HepG2 (cell line): ENCODE data around the gene RBP4. TPM values are rescaled to one million over a fixed set of nuclear protein-coding genes. Genes with fewer than 3 reads are reported as not detected.

Experiments used
- ATAC-seq: fragments of 200-7000 bp; cut with Tn5 transposase; 3 replicates; pipeline ENCODE4 v1.9.1; 2020; ENCODE audit warnings: mild to moderate bottlenecking, moderate library complexity
- BruUV-seq: library from RNA; stranded (reverse); fragments of 400-500 nt; replicated peaks from 2 replicates; lab custom pipeline; 2021; lab: Mats Ljungman, UMichigan
- CTCF ChIA-PET: fragments of 300-600 bp; formaldehyde crosslinking; extraction: SDS; loops from one replicate; lab custom pipeline; 2021; ENCODE audit warnings: low total read pairs, inconsistent platforms, low intra/inter-chr PET ratio; lab: Yijun Ruan, JAX
- POLR2A ChIA-PET: fragments of 350-600 bp; sonication (Branson Sonifier 250); formaldehyde crosslinking; loops from one replicate; lab custom pipeline; 2020; ENCODE audit warnings: antibody characterized with exemption, inconsistent platforms; lab: Yijun Ruan, JAX
- DNase-seq: peaks from one replicate; pipeline ENCODE4 v3.0.0-alpha.2; 2015; ENCODE audit warnings: low spot score
- FAIRE-seq: peaks from 3 replicates; lab custom pipeline; 2011; peaks lifted over from hg19 to GRCh38; lab: Jason Lieb, UNC
- H2AFZ ChIP-seq: one replicate; pipeline ENCODE4 v1.6.1; 2011; ENCODE audit warnings: low read length, inconsistent platforms
- H3K27ac ChIP-seq: fragments of 300-600 bp; 3 replicates; pipeline ENCODE4 v1.8.0; 2011; ENCODE audit warnings: mixed run types, mild to moderate bottlenecking, mixed read lengths, low read length, inconsistent platforms; ENCODE audit not compliant: insufficient read depth; ENCODE audit errors: extremely low read length
- H3K27me3 ChIP-seq, 2 experiments: fragments of 200-600 bp in 1 of 2; 2 replicates in 1 of 2; 3 replicates in 1 of 2; pipeline versions ENCODE4 v1.6.0 to v1.8.0; 2011; ENCODE audit warnings: low read length in 2 of 2, mild to moderate bottlenecking in 2 of 2, moderate library complexity in 2 of 2, inconsistent platforms in 1 of 2; ENCODE audit not compliant: insufficient read depth in 2 of 2, control insufficient read depth in 1 of 2
- H3K36me3 ChIP-seq, 2 experiments: fragments of 200-600 bp in 1 of 2; replicated peaks in 1 of 2; 2 replicates in 1 of 2; 3 replicates in 1 of 2; pipeline versions ENCODE4 v1.5.1 to v1.8.0; 2011; ENCODE audit warnings: low read length in 2 of 2, inconsistent platforms in 1 of 2; ENCODE audit not compliant: insufficient read depth in 2 of 2, control insufficient read depth in 1 of 2
- H3K4me1 ChIP-seq: 2 replicates; pipeline ENCODE4 v1.5.1; 2012; ENCODE audit warnings: low read length, inconsistent platforms; ENCODE audit not compliant: insufficient read depth
- H3K4me2 ChIP-seq: 2 replicates; pipeline ENCODE4 v1.6.0; 2011; ENCODE audit warnings: low read depth, low read length, inconsistent platforms
- H3K4me3 ChIP-seq, 3 experiments: fragments of 200-600 bp in 1 of 3; sonication (generic), shearing (Covaris generic) in 1 of 3; replicated peaks in 1 of 3; 2 replicates each; pipeline ENCODE4 v1.5.1; 2011 to 2016; ENCODE audit warnings: low read length in 3 of 3, inconsistent platforms in 2 of 3, low read depth in 2 of 3, mild to moderate bottlenecking in 2 of 3, control low read depth in 1 of 3, mixed read lengths in 1 of 3; ENCODE audit not compliant: insufficient read depth in 1 of 3
- H3K79me2 ChIP-seq: one replicate; pipeline ENCODE4 v1.6.1; 2011; ENCODE audit warnings: low read length, inconsistent platforms; ENCODE audit not compliant: insufficient read depth
- H3K9ac ChIP-seq: 2 replicates; pipeline ENCODE4 v1.6.0; 2011; ENCODE audit warnings: mild to moderate bottlenecking, low read depth, low read length, inconsistent platforms; ENCODE audit not compliant: insufficient read depth
- H3K9me3 ChIP-seq: 2 replicates; pipeline ENCODE4 v1.5.1; 2012; ENCODE audit warnings: mild to moderate bottlenecking, low read length
- H4K20me1 ChIP-seq: 2 replicates; pipeline ENCODE4 v1.6.0; 2011; ENCODE audit warnings: inconsistent platforms, mild to moderate bottlenecking, low read length, moderate library complexity; ENCODE audit not compliant: insufficient read depth
- ONECUT2 ChIP-seq: sonication (generic); formaldehyde crosslinking; IDR thresholded peaks from 2 replicates; pipeline ENCODE4 v1.4.0; 2020; ENCODE audit warnings: missing genetic modification reagents
- POLR2G ChIP-seq: fragments of 200-400 bp; formaldehyde crosslinking; IDR thresholded peaks from 2 replicates; pipeline ENCODE4 v1.6.1; 2018; ENCODE audit warnings: mild to moderate bottlenecking, low read depth, low read length, moderate library complexity
- RCOR2 ChIP-seq: IDR thresholded peaks from 2 replicates; pipeline ENCODE4 v1.6.1; 2016; ENCODE audit warnings: missing biosample characterization, missing genetic modification reagents
- ZBTB7A ChIP-seq: sonication (generic); formaldehyde crosslinking; IDR thresholded peaks from 2 replicates; pipeline ENCODE4 v1.8.0; 2022; ENCODE audit warnings: mild to moderate bottlenecking, missing genetic modification reagents
- ZNF672 ChIP-seq: sonication (generic); formaldehyde crosslinking; IDR thresholded peaks from 2 replicates; pipeline ENCODE4 v1.8.1; 2022; ENCODE audit warnings: missing genetic modification reagents
- WGBS: methylation state at CpG from one replicate; pipeline ENCODE4 v1.1.6; 2017; ENCODE audit warnings: low lambda C conversion rate; 5-methylcytosine and 5-hydroxymethylcytosine counted together
- in situ Hi-C: cut with HindIII; loops from 2 replicates; pipeline ENCODE4 v1.10.0; 2017; ENCODE audit warnings: low pct_unique_long_range_greater_than_20kb; ENCODE audit not compliant: extremely low pct_ligation_motif_present
- intact Hi-C: fragments of 100-400 bp; cut with micrococcal nuclease; formaldehyde crosslinking; loops from one replicate; pipeline ENCODE4 v1.10.0; 2022; ENCODE audit not compliant: unreplicated experiment
- polyA plus RNA-seq, 8 experiments: library from polyadenylated mRNA; depleted of rRNA in 3 of 8; stranded (reverse) in 7 of 8; unstranded in 1 of 8; fragments of >200 nt; fragmentation: Illumina TruSeq in 4 of 8; extraction: Trizol in 4 of 8; gene quantifications; 2 replicates each; pipeline versions ENCODE4 v1.2.1 to v1.2.3, GENCODE V29; 2011 to 2016; ENCODE audit warnings: low read depth in 4 of 8, missing spikeins in 1 of 8, mixed read lengths in 1 of 8; ENCODE audit not compliant: insufficient read depth in 1 of 8
- total RNA-seq, 5 experiments: library from RNA; depleted of rRNA; stranded (reverse); fragments of >200 nt; fragmentation: Illumina TruSeq; extraction: Trizol; gene quantifications; 2 replicates each; pipeline ENCODE4 v1.2.3, GENCODE V29; 2016; ENCODE audit warnings: low read depth in 1 of 5
- TF ChIP-seq, protein P1 (sequence below): sonication (generic); formaldehyde crosslinking; IDR thresholded peaks from 2 replicates; pipeline ENCODE4 v1.4.0; 2020; ENCODE audit warnings: missing genetic modification reagents, borderline replicate concordance
- TF ChIP-seq, protein P2 (sequence below): sonication (generic); formaldehyde crosslinking; IDR thresholded peaks from 2 replicates; pipeline ENCODE4 v1.8.0; 2022; ENCODE audit warnings: missing genetic modification reagents, mild to moderate bottlenecking, moderate library complexity, borderline replicate concordance

The RBP4 gene
- total and polyA plus RNA-seq, 2 of the 13 experiments (the other 11 are each of a cell fraction or from before 2014, with no cell fraction given), result 642 to 931 TPM

DNA sequence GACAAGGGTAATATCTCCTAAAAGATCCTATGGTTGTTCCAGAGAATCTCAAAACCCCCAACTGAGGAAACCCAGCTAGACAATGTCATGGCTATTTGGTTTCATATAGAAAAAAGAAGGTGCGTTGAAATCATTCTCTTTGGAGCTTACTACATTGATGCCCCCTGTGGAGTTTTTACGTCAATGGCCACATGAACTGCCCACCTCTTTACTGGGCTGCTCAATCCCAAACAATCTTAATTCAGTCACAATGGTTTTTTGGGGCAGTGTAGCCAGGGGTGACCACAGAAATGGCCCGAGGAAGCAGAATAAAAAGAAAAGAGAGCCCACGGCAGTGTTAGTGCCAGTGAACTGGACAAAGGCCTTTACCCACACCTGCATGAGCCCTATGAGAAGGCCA lies 7.8 kb downstream of the RBP4 start:
- H4K20me1 ChIP-seq, result peaks cover 80% of the 10 kb centered on the region
- ATAC-seq, result no peak
- intact Hi-C loops (loop anchor here (10.0 kb wide), 1 partner anchor 48 kb away; no protein-coding TSS in a partner anchor), in situ Hi-C loops (no loop called here)
- H3K9ac ChIP-seq, result no peak overlapping the region
- peaks cover 8% of the 10 kb centered on the region for H3K79me2 ChIP-seq
- no peaks in the 10 kb centered on the region for H3K9me3 ChIP-seq
- POLR2A ChIA-PET, result interaction anchor here (0.8 to 1.5 kb wide), 3 partner anchors 7 to 42 kb away, joined by 3 to 4 read pairs (median 3); partner anchors contain the start of gene RBP4
- no peaks in the 10 kb centered on the region for H3K27me3 ChIP-seq
- no peak for FAIRE-seq
- CTCF ChIA-PET, result no interaction called here
- 0 out of 2 replicates have a peak, but pooled peaks have one; percentile 0 for TF ChIP-seq POLR2G
- no peak for TF ChIP-seq RCOR2 (CRISPR knock-in tag)
- DNase-seq, result no peak
- H2AFZ ChIP-seq, result no peak overlapping the region
- 95% methylated on average over 4 of the region's 4 CpGs for WGBS
- peaks cover 55% of the 10 kb centered on the region for H3K4me1 ChIP-seq
- no peak overlapping the region for H3K4me2 ChIP-seq
- H3K36me3 ChIP-seq, result peaks cover 16 to 55% of the 10 kb centered on the region in 2 experiments
- BruUV-seq, result no TSS peak
- no peak overlapping the region for H3K27ac ChIP-seq
- no peak overlapping the region for H3K4me3 ChIP-seq

DNA sequence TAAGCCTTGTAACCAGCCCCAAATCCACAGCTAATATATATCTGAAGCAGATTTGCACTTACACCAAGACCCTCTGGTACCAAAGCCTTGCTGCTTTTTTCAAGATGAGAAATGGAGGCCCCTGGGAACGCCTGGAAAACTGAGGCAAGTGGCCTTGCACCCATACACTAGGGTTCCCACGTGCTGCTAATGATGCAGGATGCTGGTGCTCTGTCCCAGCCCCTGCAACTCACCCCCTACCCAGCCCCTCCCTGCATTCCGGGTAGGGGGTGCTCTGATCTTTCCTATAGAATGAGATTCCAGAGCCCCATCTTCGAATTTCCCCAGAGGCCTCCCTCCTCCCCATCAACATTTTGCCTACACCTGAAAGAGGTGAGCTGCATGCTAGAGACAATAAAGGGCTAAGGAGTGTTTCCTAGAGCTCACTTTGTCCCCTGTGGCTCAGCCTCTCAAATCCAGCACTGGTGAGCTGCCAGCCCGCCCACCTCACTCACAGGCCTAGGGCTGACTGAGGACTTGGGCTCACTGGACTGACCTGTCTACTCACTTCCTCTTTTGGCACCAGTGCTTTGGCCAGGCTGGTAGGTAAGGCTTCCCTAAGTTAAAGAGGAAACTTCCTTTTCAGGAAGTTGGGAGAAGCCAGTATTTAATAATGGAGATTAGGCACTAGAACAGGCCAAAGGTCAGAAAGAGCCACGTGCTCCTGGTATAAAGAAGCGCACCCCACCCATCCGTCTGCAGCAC lies 9.8 kb downstream of the RBP4 start:
- intact Hi-C loops (loop anchor here (10.0 kb wide), 1 partner anchor 46 kb away; no protein-coding TSS in a partner anchor), in situ Hi-C loops (no loop called here)
- Histone ChIP-seq H3K36me3 (peaks cover 16 to 40% of the 10 kb centered on the region in 2 experiments), H3K4me1 (peaks cover 34% of the 10 kb centered on the region), H3K4me3 (no peak overlapping the region), H3K27ac (no peak overlapping the region), H3K4me2 (no peak overlapping the region), H3K9me3 (no peaks in the 10 kb centered on the region), H3K9ac (no peak overlapping the region), H3K79me2 (no peaks in the 10 kb centered on the region), H4K20me1 (peaks cover 60% of the 10 kb centered on the region), H2AFZ (no peak overlapping the region), H3K27me3 (no peaks in the 10 kb centered on the region)
- WGBS, result 84% methylated on average over 7 of the region's 8 CpGs
- DNase-seq (no peak), FAIRE-seq (no peak), ATAC-seq (peak; percentile 3; the same call in 1 of the 3 replicates)
- ChIA-PET CTCF (no interaction called here), POLR2A (interaction anchor here (0.9 to 2.6 kb wide), 7 partner anchors 8 to 91 kb away, joined by 3 to 16 read pairs (median 5); no protein-coding TSS in a partner anchor)
- no TSS peak for BruUV-seq
- TF ChIP-seq ZBTB7A (CRISPR knock-in tag) (no peak), ONECUT2 (no peak), POLR2G (peak; percentile 60), ZNF672 (CRISPR knock-in tag) (no peak)
- TF ChIP-seq, protein P1, sequence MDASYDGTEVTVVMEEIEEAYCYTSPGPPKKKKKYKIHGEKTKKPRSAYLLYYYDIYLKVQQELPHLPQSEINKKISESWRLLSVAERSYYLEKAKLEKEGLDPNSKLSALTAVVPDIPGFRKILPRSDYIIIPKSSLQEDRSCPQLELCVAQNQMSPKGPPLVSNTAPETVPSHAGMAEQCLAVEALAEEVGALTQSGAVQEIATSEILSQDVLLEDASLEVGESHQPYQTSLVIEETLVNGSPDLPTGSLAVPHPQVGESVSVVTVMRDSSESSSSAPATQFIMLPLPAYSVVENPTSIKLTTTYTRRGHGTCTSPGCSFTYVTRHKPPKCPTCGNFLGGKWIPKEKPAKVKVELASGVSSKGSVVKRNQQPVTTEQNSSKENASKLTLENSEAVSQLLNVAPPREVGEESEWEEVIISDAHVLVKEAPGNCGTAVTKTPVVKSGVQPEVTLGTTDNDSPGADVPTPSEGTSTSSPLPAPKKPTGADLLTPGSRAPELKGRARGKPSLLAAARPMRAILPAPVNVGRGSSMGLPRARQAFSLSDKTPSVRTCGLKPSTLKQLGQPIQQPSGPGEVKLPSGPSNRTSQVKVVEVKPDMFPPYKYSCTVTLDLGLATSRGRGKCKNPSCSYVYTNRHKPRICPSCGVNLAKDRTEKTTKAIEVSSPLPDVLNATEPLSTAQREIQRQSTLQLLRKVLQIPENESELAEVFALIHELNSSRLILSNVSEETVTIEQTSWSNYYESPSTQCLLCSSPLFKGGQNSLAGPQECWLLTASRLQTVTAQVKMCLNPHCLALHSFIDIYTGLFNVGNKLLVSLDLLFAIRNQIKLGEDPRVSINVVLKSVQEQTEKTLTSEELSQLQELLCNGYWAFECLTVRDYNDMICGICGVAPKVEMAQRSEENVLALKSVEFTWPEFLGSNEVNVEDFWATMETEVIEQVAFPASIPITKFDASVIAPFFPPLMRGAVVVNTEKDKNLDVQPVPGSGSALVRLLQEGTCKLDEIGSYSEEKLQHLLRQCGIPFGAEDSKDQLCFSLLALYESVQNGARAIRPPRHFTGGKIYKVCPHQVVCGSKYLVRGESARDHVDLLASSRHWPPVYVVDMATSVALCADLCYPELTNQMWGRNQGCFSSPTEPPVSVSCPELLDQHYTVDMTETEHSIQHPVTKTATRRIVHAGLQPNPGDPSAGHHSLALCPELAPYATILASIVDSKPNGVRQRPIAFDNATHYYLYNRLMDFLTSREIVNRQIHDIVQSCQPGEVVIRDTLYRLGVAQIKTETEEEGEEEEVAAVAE (CRISPR knock-in tag), result no peak
- TF ChIP-seq, protein P2, sequence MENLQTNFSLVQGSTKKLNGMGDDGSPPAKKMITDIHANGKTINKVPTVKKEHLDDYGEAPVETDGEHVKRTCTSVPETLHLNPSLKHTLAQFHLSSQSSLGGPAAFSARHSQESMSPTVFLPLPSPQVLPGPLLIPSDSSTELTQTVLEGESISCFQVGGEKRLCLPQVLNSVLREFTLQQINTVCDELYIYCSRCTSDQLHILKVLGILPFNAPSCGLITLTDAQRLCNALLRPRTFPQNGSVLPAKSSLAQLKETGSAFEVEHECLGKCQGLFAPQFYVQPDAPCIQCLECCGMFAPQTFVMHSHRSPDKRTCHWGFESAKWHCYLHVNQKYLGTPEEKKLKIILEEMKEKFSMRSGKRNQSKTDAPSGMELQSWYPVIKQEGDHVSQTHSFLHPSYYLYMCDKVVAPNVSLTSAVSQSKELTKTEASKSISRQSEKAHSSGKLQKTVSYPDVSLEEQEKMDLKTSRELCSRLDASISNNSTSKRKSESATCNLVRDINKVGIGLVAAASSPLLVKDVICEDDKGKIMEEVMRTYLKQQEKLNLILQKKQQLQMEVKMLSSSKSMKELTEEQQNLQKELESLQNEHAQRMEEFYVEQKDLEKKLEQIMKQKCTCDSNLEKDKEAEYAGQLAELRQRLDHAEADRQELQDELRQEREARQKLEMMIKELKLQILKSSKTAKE (CRISPR knock-in tag), result no peak
